NCI-H146 treated with DMSO at 0.1 percent for 48 hours (cell line): Measurements from ENCODE around the gene ERCC6L2.

Experiments
- DNase-seq: peaks from one replicate; lab custom pipeline; 2025; ENCODE audit not compliant: unreplicated experiment; lab: John Stamatoyannopoulos, UW

ERCC6L2 gene, protein sequence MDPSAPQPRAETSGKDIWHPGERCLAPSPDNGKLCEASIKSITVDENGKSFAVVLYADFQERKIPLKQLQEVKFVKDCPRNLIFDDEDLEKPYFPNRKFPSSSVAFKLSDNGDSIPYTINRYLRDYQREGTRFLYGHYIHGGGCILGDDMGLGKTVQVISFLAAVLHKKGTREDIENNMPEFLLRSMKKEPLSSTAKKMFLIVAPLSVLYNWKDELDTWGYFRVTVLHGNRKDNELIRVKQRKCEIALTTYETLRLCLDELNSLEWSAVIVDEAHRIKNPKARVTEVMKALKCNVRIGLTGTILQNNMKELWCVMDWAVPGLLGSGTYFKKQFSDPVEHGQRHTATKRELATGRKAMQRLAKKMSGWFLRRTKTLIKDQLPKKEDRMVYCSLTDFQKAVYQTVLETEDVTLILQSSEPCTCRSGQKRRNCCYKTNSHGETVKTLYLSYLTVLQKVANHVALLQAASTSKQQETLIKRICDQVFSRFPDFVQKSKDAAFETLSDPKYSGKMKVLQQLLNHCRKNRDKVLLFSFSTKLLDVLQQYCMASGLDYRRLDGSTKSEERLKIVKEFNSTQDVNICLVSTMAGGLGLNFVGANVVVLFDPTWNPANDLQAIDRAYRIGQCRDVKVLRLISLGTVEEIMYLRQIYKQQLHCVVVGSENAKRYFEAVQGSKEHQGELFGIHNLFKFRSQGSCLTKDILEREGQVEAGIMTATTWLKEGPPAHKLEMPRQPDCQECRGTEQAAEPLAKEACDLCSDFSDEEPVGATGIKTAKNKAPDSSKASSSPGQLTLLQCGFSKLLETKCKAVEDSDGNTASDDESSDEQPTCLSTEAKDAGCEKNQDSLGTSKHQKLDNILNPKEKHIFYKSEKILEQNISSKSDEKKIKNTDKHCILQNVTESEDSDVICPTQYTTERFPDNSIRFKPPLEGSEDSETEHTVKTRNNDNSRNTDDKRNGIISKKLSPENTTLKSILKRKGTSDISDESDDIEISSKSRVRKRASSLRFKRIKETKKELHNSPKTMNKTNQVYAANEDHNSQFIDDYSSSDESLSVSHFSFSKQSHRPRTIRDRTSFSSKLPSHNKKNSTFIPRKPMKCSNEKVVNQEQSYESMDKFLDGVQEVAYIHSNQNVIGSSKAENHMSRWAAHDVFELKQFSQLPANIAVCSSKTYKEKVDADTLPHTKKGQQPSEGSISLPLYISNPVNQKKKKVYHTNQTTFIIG (N-terminal part only)

DNA sequence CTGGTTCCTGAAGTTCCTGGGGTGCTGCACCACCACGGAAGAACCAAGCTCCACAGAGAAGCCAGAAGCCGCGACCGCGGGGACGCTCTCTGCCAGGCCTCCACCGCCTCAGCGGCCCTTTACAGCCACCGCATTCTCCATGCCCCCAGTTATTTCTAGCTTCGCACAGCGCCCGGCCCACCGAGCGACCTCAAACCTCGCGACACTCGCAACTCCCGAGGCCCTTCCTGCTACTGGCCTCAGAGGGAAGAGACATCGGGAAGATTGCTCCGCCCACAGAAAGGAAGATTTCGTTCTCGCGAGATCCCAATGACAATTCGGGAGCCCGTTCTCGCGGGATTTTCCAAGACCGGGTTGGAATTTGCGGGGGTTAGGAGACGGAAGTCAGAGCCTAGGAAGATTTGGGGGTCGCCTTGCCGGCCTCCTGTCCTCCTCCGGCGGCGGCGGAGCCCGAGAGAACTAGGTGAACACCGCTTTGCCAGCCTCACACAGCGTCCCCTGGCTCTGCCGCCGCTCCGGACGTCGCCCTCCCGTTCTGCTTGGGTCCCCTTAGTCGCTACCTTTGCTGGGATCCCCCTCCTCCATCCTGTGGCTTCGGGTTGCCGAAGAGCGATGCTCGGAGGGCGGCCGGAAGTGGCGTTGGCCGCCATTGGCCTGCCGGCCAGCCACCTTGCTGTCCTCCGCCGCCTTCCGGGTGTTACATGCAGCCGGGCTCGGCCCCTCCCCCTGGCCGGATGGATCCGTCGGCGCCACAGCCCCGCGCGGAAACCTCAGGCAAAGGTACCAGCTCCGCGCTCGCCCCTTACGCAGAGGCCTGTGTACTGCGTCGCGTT lies at the start of gene ERCC6L2:
Gene ERCC6L2, plus strand, starts transcription at position 387 of the 833 bp plus-strand sequence. Its CDS starts 348 bp downstream, at position 735.
- DNase-seq: no peak

DNA sequence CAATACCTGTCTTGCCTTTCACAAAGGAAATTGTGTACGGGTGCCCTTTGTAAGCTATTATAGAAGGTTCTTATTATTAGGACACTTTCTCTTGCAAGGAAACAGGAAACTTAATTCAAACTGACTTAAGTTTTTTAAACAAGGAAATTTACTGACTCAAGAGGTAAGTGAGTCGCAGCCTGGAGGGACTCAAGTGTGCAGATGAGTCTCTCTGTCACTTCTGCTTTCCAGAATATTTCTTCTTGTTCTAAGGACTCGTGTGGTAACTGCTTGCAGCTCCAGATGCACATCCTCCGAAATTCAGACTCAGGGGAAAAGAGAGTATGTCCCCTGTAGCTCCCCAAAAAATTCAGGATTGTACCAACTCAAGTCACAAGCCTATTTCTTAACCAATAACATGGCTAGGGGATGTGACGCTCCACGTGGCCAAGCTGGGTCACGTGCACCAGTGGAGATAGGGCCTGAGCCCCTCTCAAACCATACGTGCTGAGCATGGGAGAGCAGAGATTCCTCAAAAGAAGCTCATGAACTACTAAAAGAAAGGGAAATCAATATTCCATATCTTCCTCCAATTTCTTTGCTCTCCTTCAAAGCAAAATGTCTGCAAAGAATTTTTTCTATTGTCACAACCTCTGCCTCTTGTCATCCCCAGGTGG lies 49.2 kb upstream of the ERCC6L2 start:
- no peak for DNase-seq

DNA sequence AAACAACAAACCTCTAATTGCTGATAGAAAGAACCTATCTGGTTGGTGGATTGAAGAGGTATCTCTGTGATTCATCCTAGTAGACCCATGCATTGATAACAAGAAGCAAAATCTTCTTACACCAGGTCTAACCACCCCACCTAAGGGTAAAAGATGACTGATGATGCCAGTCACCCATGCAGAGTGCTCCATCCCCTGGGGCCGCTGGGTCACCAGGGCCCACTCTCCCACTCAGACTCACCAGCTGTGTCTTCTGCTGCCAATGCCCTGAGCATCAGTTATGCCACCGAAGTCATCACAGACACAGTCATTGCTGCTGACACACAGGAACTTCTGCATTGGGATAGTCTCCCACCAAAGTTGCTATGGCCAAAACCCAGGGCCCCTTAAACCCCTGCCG lies 44.7 kb upstream of the ERCC6L2 start:
- no peak for DNase-seq

DNA sequence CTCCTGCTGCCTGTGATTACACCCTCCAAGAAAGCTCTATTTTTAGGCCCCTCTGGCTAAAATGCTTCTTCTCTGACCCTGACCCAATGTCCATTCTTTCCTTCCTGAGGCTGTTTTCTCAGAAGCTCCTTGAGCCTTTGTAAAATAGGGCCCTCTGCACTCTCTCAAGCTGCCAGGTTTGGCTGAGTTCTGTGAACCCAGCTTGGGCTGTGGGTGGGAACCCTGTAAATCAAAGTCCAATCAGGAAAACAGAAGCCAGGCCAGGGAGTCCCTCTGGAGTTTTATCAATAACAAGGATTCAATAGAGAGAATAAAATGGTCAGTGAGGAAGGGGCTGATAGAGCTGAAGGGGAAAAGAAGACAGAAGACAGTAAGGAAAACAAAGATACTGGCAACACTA lies 43.7 kb upstream of the ERCC6L2 start:
- DNase-seq: no peak

DNA sequence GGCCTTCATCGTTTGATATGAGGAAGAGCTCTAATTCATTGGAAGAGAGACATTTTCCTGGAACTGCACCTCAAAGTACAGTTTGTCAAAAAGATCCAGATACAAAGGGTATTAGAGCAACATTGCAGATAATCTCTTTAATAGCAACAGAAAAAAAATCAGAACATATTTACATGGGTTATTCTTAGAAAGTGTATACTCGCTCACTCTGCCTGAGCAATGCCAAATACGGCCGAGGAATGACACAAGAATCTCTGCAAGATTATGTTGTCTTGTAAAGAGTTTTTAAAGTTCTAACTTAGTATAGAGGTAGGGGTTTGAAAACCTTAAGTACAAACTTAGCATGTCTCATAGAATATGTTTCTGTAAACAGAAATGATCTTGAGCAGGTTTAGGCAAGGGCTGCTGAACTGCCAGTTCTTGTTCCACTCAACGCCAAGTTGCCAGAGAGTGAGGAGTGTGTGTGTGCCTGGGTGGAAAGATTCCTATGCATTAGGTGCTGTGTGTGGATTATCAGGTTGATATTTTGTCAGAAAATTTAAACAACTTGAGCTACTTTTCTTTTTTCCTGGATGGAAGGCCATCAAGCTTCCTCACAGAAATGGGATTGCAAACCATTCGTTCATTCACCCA lies 41.8 kb upstream of the ERCC6L2 start:
- no peak for DNase-seq

DNA sequence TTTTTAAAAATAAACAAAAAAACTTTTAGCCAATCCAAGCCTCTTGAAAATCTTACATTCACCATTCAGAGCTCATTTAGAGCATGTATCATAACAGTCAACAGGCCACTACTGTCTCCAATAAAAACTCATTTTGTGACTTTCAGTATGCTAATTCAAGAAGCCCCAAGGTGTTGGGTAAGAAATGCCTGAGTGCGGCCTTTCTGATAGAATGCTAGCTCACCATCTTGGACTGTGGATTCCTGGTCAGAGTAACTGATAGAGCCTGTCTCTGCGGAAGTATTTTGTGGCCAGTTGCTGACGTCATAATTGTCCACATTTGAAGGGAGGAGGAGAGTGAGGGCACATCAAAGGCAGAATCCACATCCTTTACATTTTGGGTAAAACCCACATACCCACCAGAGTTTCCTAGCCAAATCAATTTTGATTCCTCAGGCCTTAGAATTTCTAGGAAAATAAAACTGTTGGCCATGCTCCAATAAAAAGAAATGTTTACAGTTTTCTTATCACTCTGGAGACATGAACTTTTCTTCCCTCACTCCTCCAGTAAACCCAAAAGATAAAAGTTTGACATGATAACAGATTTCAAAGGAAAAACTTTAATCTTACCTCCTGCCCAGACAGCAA lies 41.1 kb upstream of the ERCC6L2 start:
- DNase-seq: no peak

DNA sequence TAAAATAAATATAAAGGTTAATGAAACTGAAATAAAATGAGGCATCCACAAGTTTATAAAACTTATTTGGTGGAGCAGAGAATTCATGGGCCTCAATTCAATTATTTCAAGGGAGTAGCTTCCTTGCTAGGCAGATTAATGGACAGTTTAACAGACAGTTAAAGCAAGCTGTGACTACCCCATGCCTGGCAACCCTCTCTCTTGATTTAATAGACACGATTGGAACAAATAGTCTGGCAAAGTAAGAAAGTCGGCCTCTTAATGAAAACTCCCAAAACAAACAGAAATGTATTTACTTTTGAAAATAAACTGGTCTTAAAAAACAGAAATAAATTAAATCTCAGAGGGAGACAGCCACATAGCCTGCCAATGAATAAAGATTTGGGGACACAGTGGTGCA lies 40.1 kb upstream of the ERCC6L2 start:
- no peak for DNase-seq

DNA sequence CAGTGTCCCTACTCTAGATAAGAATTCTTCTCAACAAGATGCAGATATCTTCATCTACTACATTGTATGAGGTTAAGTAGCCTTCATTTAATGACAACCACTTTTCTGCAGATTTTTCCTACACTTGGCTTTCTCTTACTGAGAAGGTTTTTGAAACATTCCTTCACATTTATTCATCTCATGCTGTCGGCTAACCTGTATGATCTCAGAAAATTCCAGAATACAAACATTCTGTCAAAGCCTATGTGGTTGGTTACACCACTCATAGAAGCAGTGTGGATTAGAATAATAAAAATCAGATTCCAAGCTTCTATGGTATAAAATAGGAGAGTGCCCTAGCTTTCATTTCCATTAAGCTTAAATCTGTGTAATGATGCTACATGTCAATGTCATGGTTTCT lies 39.4 kb upstream of the ERCC6L2 start:
- DNase-seq: no peak

DNA sequence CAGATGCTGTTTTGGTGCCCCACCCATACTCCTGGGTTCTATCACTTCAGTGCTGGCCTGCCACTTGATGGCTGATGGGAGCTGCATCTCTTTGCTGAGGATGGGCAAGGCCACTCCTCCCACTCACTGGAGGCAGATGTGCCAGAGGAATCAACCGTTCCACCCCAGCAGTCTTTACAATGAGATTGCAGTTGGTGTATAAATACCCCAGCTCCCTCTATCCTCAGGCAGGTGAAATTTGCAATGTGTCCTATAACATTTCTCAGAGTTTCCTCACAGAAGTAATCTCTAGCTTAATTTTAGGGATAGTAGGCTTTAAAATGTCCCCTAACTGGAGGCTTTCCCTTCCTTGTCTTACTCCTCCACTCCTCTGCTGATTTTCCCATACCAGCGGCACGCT lies 36.5 kb upstream of the ERCC6L2 start:
- no peak for DNase-seq

DNA sequence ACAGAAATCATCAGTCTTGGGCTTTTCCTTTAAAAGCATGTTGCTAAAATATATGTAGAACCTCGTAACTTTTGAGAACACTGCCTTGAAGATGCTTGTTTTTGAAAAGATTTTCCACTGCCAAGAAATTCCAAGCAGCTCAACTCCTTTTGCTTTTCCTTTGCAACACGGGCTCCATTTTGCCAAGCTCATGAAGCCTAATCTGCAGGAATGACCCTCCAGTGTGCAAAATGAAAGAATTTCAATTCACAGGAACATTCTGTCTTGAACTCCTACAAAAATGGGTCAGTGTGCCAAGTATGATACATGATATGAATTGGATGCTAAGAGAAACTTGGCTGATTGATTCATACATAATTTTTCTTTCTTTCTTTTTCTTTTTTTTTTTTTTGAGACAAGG lies 35.4 kb upstream of the ERCC6L2 start:
- no peak for DNase-seq

DNA sequence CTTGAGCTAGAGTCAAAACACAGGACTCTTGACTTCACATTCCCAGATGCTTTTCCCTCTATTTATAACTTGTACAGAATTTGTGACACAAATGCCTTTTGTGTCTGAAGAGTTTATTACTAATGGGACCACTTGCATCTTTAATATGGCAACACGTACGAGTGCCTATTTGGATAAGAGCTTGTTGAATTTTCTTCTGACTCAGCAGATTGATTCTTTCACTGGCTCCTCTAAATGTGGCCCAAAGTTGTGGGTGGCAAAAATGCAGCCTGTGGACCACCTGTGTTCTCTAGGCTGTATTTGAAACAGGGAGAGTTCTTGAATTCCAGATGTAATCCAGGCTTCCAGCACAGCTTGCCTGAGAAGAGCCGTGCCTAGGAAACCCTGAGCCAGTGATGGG lies 34.1 kb upstream of the ERCC6L2 start:
- DNase-seq: no peak

DNA sequence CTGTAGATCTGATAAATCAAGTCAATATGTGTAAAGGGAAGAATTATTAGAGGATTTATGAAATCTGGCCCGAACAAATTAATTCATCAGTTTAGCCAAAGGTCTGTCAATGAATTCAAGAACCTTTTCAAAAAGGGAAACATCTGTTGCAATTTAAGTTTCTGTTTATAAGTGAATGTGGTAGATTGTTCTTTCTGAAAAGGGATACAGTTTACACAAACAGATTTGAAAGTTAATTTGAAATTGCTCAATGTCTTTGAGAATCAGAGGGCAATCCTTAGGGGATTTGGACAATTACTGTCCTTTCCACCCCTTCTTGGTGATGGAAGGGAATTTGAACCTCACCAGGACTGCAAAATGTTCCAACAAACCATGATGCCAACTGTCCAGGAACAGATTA lies 29.7 kb upstream of the ERCC6L2 start:
- no peak for DNase-seq

DNA sequence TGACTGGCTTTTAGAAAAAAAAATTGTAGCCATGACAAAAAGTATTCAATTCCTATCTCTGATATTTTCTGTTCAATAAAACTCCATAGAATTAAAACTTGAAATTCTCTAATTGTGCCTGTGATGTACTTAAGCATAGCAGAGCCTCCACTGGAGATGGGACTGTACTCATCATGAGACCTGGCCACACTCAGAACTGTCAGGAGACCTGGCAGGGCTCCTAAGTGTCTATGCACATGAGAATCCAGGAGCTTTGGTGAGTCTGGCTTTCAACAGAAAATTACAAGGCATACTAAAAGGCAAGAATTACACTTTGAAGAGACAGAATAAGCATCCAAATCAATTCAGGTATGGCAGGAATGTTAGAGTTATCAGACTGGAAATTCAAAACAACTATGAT lies 26.7 kb upstream of the ERCC6L2 start:
- DNase-seq: no peak

DNA sequence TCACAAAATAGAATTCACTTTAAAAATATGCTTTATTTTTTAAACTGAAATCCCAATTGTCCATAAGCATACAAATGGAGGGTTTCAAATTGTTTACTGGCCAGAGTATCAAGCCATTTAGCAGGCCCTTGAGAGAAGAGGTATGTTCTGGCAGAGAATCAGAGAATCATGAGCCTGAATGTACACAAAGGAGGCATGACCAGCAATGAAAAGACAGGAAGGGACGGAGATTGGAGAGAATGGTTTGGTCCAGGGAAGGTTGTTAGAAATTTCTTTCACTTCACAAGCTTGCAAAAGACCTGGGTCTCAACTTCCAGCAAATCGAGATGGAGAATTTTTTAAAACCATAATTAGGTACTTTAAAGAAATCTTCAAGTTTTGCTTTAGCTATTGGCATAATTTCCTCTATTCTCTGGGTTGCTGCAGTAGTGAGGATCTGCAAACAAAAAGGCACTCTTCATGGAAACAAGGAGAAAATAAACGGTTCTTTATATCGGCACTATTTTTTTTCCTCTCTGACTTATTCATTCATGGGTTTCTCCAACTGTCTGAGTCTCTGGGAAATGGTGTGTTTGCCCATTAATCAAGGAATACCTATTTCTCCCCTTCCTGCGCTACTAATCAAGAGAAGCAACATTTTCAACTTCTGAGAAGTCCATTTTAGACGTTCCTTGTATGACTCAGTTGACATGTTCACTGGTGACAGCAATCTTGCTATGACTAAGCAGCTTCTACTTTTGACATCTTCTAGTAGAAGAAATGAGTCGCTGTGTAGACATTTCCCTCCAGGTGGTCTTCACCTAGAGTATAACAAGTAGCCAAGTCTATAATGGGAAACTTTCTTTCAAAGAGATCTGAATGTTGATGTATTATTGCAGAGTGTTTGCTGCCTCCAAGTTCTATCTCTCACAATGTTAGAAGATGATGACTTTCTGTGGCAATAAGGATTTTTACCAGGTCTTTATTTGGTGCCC lies 23.1 kb upstream of the ERCC6L2 start:
- no peak for DNase-seq

DNA sequence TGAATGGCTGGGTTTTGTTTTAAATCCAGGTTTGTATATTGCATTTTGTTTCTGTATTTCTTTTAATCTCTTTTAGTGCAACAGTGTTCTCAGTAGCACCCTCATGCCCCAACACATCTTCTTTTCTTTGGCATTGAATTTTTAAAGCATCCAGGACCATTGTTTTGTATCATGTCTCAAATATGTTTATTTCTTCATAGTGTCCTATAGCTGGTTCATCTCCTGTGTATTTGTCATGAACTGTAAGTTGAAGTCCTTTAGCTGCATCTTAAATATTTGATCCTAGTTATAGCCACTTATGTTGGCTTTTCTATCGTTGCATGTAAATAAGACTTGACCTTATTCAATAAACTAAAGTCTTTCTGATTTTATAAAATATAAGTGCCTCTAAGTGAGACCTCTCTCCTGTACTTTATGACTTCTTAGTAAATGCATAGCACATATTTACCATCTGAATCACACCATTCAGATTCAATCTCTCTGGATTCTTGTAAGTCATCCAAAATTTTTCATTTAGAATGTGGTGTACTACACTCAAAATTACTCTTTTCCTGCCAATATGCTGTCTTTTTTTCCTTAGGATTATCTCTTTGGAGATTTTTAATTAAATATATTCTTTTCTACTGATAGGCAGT lies 21.0 kb upstream of the ERCC6L2 start:
- DNase-seq: no peak

DNA sequence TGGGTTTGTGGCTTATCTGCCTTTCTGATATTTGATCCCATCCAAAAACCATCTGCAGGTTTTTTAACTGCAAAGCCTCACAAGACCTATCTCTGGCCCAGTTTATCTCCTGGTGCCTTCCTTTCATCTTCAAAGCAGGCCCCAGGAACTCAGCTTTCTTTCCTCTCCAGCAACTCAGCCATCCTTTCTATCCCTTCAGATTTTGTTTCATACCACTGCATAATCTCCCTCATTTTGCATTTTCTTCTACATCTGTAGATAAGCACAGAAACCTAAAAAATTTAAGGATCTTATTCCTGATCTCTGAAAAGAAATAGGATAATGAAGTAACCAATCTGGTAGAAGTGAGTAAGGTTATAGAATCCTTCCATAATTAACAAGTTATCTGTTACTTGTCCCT lies 19.5 kb upstream of the ERCC6L2 start:
- no peak for DNase-seq

DNA sequence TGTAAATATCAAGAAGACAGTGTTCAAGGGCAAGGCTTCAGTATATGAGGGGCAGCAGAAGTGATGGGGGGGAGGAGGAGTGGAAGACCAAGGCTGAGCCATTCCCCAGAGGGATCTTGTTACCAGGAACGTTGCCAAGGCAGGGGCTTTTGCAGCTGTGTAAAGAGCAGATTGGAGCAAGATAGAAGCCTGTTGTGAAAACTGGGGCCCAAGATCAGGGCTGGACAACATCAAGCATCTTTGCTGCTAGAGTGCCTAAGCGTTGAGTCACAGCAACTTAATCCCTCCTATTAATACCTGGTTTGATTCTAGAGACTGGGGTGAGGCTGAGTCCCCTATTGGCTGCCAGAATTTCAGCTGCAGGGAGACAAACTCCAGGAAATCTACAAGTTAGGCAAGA lies 18.4 kb upstream of the ERCC6L2 start:
- DNase-seq: no peak

DNA sequence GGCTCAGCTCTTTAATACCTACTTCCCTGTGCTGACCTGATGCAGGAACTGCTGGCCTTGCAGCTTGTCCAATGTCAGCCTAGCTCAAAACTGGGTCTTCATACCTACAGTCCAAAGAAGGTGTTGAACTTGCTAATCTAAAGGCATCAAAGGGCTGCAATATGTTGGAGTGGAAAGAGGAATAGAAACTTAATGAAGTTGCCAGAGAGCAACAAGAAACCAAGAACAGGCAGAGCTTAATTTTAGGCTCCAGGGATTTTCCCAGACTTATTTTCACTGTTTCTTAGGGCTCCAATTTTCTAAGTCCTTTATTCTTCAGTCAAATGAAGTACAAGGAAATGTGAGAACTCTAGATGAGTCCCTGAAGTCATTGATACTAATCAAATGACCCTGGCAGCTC lies 17.6 kb upstream of the ERCC6L2 start:
- no peak for DNase-seq
